Panc1 (cell line): ENCODE measurements around the gene EPDR1. TPM values are rescaled to one million over a fixed set of nuclear protein-coding genes. Genes with fewer than 3 reads are reported as not detected.

Experiments used
- ATAC-seq: fragments of 200-7000 bp; cut with Tn5 transposase; 2 replicates; pipeline ENCODE4 v1.9.1; 2020; ENCODE audit warnings: mild to moderate bottlenecking, moderate library complexity
- BruUV-seq: library from RNA; stranded (reverse); fragments of 400-500 nt; replicated peaks from 2 replicates; lab custom pipeline; 2021; lab: Mats Ljungman, UMichigan
- CTCF ChIA-PET: fragments of 300-600 bp; sonication (Branson Sonifier 250); formaldehyde crosslinking; loops from one replicate; lab custom pipeline; 2022; ENCODE audit warnings: antibody characterized with exemption; lab: Charles Lee
- POLR2A ChIA-PET: fragments of 300-600 bp; sonication (Branson Sonifier 250); formaldehyde crosslinking; loops from one replicate; lab custom pipeline; 2022; ENCODE audit warnings: antibody characterized with exemption; lab: Charles Lee
- DNase-seq: peaks from one replicate; pipeline ENCODE4 v3.0.0-alpha.2; 2010; ENCODE audit warnings: low read depth, low spot score
- H3K27ac ChIP-seq: 2 replicates; pipeline ENCODE4 v1.5.1; 2011; ENCODE audit warnings: mild to moderate bottlenecking, low read length, inconsistent platforms
- H3K27me3 ChIP-seq: fragments of 200-500 bp; sonication (Bioruptor generic); 2 replicates; pipeline ENCODE4 v1.6.0; 2014; ENCODE audit warnings: low read length, inconsistent platforms; ENCODE audit not compliant: control insufficient read depth, insufficient read depth
- H3K36me3 ChIP-seq: fragments of 200-500 bp; sonication (Bioruptor generic); 2 replicates; pipeline ENCODE4 v1.5.1; 2014; ENCODE audit warnings: inconsistent platforms, mild to moderate bottlenecking, low read length, moderate library complexity; ENCODE audit not compliant: control insufficient read depth, insufficient read depth
- H3K4me1 ChIP-seq: 2 replicates; pipeline ENCODE4 v1.5.1; 2011; ENCODE audit warnings: inconsistent platforms, mild to moderate bottlenecking, low read length, moderate library complexity; ENCODE audit not compliant: control insufficient read depth, insufficient read depth
- H3K4me3 ChIP-seq, 2 experiments: 2 replicates each; pipeline ENCODE4 v1.5.1; 2011 to 2012; ENCODE audit warnings: low read depth in 2 of 2, low read length in 2 of 2, mild to moderate bottlenecking in 2 of 2, inconsistent platforms in 1 of 2, moderate library complexity in 1 of 2
- H3K9me3 ChIP-seq: fragments of 200-500 bp; sonication (Bioruptor generic); 2 replicates; pipeline ENCODE4 v1.5.1; 2014; ENCODE audit warnings: low read depth, mild to moderate bottlenecking, inconsistent platforms, low read length, moderate library complexity; ENCODE audit not compliant: control insufficient read depth, insufficient read depth
- POLR2AphosphoS5 ChIP-seq: IDR thresholded peaks from 2 replicates; pipeline ENCODE4 v1.6.1; 2012; ENCODE audit warnings: mild to moderate bottlenecking, low read depth, low read length, moderate library complexity
- SIN3A ChIP-seq: IDR thresholded peaks from 2 replicates; pipeline ENCODE4 v1.6.1; 2012; ENCODE audit warnings: low read depth, mild to moderate bottlenecking, low read length, moderate library complexity, borderline replicate concordance; ENCODE audit not compliant: insufficient read depth
- TCF7L2 ChIP-seq: IDR thresholded peaks from 2 replicates; pipeline ENCODE4 v1.6.1; 2011; ENCODE audit warnings: mild to moderate bottlenecking, low read depth, low read length, inconsistent platforms
- in situ Hi-C: cut with HindIII; loops from 2 replicates; pipeline ENCODE4 v1.10.0; 2016; ENCODE audit warnings: low sequenced_read_pairs, low pct_unique_long_range_greater_than_20kb
- intact Hi-C: fragments of 100-400 bp; cut with micrococcal nuclease; formaldehyde crosslinking; loops from one replicate; pipeline ENCODE4 v1.10.0; 2022; ENCODE audit not compliant: unreplicated experiment
- total RNA-seq: library from RNA; stranded (reverse); gene quantifications from one replicate; pipeline ENCODE4 v1.2.1, GENCODE V29; 2021; ENCODE audit not compliant: unreplicated experiment
- TF ChIP-seq, protein P1 (sequence below), 2 experiments: IDR thresholded peaks; 2 replicates each; pipeline ENCODE4 v1.6.1; 2011 to 2012; ENCODE audit warnings: low read depth in 2 of 2, control low read depth in 1 of 2, low read length in 1 of 2, mild to moderate bottlenecking in 1 of 2, moderate library complexity in 1 of 2; ENCODE audit not compliant: insufficient read depth in 1 of 2
- TF ChIP-seq, protein P2 (sequence below): fragments of 450-650 bp; IDR thresholded peaks from 2 replicates; pipeline ENCODE4 v1.5.1; 2017; ENCODE audit warnings: mild to moderate bottlenecking

EPDR1 gene
- total RNA-seq, 1 experiment from 2014 or later = 86.6 TPM

DNA sequence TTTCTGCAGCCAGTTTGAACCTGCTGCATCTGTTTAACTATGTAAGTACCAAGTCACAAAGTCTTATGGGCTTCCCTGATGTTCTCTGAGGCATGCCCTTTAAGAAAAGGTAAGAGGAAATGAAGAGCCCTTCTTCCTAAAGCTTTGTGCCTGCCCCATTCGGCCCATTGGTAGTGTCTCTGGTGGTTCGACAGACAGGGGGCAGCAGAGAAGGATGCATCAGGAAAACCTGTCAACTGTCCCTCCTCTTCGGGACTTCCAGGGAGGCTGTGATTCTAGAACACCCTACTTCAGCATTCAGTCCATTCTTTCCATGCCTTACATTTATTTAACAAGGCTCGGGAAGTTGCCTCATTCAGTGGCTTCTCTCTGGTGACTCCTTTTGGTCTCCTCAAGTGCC, 1.9 kb upstream of the EPDR1 start:
- POLR2A ChIA-PET = no interaction called here

DNA sequence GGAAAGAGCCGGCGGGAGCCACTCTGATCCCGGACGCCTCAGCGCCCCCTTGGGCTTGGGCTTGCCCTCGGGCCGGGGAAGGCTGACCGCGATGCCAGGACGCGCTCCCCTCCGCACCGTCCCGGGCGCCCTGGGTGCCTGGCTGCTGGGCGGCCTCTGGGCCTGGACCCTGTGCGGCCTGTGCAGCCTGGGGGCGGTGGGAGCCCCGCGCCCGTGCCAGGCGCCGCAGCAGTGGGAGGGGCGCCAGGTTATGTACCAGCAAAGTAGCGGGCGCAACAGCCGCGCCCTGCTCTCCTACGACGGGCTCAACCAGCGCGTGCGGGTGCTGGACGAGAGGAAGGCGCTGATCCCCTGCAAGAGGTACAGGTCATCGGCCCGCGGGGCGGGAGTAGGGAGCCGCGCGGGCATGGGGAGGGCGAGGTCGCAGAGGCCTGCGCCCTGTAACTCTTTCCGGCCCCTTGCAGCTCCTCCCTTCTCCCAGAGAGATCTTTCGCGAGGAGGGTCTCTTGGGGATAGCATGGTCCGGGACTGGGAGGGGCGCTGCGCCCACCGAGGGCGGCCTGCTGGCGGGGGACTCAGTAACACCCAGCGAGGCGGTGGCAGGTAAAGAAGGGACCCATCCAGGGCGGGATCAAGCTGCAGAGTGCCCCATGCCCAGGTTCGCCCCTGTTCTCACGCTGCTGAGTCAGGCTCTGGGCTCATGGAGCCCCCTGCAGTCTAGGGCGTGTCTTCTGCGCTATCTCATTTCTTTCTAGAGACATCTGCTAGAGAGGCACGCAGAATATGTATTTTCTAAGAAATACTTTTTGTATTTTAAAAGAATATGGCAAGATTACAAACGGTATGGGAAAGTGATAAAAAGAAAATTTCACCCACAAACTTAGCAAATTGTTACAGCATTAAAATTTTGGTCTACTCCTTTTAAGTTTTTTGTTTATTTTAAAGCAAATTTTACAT, 687 bp downstream of the EPDR1 start:
- CTCF ChIA-PET = interaction anchor here (0.6 to 0.7 kb wide), 2 partner anchors 441 to 544 kb away, joined by 3 to 5 read pairs; no protein-coding TSS in a partner anchor
- TF ChIP-seq SIN3A (0 out of 2 replicates have a peak, but pooled peaks have one; percentile 37), POLR2AphosphoS5 (no peak; the same call in none of the 2 replicates), TCF7L2 (peak; percentile 86)
- TF ChIP-seq, protein P1, sequence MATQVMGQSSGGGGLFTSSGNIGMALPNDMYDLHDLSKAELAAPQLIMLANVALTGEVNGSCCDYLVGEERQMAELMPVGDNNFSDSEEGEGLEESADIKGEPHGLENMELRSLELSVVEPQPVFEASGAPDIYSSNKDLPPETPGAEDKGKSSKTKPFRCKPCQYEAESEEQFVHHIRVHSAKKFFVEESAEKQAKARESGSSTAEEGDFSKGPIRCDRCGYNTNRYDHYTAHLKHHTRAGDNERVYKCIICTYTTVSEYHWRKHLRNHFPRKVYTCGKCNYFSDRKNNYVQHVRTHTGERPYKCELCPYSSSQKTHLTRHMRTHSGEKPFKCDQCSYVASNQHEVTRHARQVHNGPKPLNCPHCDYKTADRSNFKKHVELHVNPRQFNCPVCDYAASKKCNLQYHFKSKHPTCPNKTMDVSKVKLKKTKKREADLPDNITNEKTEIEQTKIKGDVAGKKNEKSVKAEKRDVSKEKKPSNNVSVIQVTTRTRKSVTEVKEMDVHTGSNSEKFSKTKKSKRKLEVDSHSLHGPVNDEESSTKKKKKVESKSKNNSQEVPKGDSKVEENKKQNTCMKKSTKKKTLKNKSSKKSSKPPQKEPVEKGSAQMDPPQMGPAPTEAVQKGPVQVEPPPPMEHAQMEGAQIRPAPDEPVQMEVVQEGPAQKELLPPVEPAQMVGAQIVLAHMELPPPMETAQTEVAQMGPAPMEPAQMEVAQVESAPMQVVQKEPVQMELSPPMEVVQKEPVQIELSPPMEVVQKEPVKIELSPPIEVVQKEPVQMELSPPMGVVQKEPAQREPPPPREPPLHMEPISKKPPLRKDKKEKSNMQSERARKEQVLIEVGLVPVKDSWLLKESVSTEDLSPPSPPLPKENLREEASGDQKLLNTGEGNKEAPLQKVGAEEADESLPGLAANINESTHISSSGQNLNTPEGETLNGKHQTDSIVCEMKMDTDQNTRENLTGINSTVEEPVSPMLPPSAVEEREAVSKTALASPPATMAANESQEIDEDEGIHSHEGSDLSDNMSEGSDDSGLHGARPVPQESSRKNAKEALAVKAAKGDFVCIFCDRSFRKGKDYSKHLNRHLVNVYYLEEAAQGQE (IDR thresholded peaks at IDR 0.05; ENCODE audit: insufficient read depth in 1 of 2, low read depth in 2 of 2, low read length in 1 of 2) = no peak
- TF ChIP-seq, protein P2, sequence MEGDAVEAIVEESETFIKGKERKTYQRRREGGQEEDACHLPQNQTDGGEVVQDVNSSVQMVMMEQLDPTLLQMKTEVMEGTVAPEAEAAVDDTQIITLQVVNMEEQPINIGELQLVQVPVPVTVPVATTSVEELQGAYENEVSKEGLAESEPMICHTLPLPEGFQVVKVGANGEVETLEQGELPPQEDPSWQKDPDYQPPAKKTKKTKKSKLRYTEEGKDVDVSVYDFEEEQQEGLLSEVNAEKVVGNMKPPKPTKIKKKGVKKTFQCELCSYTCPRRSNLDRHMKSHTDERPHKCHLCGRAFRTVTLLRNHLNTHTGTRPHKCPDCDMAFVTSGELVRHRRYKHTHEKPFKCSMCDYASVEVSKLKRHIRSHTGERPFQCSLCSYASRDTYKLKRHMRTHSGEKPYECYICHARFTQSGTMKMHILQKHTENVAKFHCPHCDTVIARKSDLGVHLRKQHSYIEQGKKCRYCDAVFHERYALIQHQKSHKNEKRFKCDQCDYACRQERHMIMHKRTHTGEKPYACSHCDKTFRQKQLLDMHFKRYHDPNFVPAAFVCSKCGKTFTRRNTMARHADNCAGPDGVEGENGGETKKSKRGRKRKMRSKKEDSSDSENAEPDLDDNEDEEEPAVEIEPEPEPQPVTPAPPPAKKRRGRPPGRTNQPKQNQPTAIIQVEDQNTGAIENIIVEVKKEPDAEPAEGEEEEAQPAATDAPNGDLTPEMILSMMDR = peak; percentile 67
- no peak for DNase-seq

More for the DNA sequence above, 1.9 kb upstream of the EPDR1 start:
- BruUV-seq = no TSS peak
- DNase-seq (no peak), ATAC-seq (no peak)
- TF ChIP-seq, protein P1 (IDR thresholded peaks at IDR 0.05; ENCODE audit: insufficient read depth in 1 of 2, low read depth in 2 of 2, low read length in 1 of 2) = no peak
- TF ChIP-seq, protein P2 = peak; percentile 50
- TF ChIP-seq POLR2AphosphoS5 (no peak), SIN3A (no peak), TCF7L2 (no peak)
- Histone ChIP-seq H3K9me3 (no peaks in the 10 kb centered on the region), H3K4me1 (peaks cover 23% of the 10 kb centered on the region), H3K36me3 (no peaks in the 10 kb centered on the region), H3K27me3 (peaks cover 16% of the 10 kb centered on the region), H3K27ac (no peak overlapping the region), H3K4me3 (no peak overlapping the region)
- intact Hi-C loops (loop anchor here (5.0 kb wide), 1 partner anchor 304 kb away; no protein-coding TSS in a partner anchor), in situ Hi-C loops (no loop called here)
- CTCF ChIA-PET = no interaction called here

More for the DNA sequence above, 687 bp downstream of the EPDR1 start:
- H3K36me3 ChIP-seq = no peaks in the 10 kb centered on the region
- no TSS peak for BruUV-seq
- peaks cover 15% of the 10 kb centered on the region; the same call in 1 of the 2 replicates for H3K9me3 ChIP-seq
- in situ Hi-C loops (no loop called here), intact Hi-C loops (no loop called here)
- peak; percentile 85 for ATAC-seq
- POLR2A ChIA-PET = no interaction called here
- H3K27me3 ChIP-seq = no peaks in the 10 kb centered on the region; the same call in none of the 2 replicates
- peak overlapping the region; percentile 54 to 82 for H3K4me3 ChIP-seq
- H3K27ac ChIP-seq = peak overlapping the region; percentile 84
- H3K4me1 ChIP-seq = peaks cover 21% of the 10 kb centered on the region
